Stimulated activated CD4-positive, alpha-beta T cell treated with anti-CD3 and anti-CD28 coated beads, Interleukin-1b, Interleukin-23, amount 100 ng/mL, for 1 hour (primary cell): ENCODE results near the gene SEPTIN6.
A peak's percentile ranks its signal among the peaks of the same experiment; 100 is the strongest.

Experiments
- DNase-seq, 2 donors: peaks; one replicate each; pipeline ENCODE4 v3.0.0-alpha.2; 2020; ENCODE audit warnings: low read depth in 2 of 2

Gene SEPTIN6

GRCh38 chrX:119693040-119693995, at the start of gene SEPTIN6:
Gene SEPTIN6, minus strand, starts transcription at chrX:119693168. Its CDS starts 63 bp downstream, at chrX:119693105.
- DNase-seq: peak; percentile 47 to 58

GRCh38 chrX:119738742-119739141, 45.8 kb upstream of the SEPTIN6 start:
- DNase-seq: no peak

GRCh38 chrX:119736206-119736764, 43.3 kb upstream of the SEPTIN6 start:
- no peak for DNase-seq

GRCh38 chrX:119735467-119735866, 42.5 kb upstream of the SEPTIN6 start:
- DNase-seq: no peak

- no peak for DNase-seq
Measured at GRCh38 chrX:119734897-119735339, 42.0 kb upstream of the SEPTIN6 start.

- DNase-seq: peak; percentile 32 to 37
Measured at GRCh38 chrX:119729408-119730201, 36.6 kb upstream of the SEPTIN6 start.

- no peak for DNase-seq
Measured at GRCh38 chrX:119728487-119728886, 35.5 kb upstream of the SEPTIN6 start.

- DNase-seq: no peak
Measured at GRCh38 chrX:119726900-119727555, 34.1 kb upstream of the SEPTIN6 start.

- DNase-seq: no peak
Measured at GRCh38 chrX:119721926-119722325, 29.0 kb upstream of the SEPTIN6 start.

- no peak for DNase-seq
Measured at GRCh38 chrX:119721487-119721886, 28.5 kb upstream of the SEPTIN6 start.

GRCh38 chrX:119709630-119710029, 16.7 kb upstream of the SEPTIN6 start:
- DNase-seq: no peak

- no peak for DNase-seq
Measured at GRCh38 chrX:119708936-119709335, 16.0 kb upstream of the SEPTIN6 start.

- DNase-seq: no peak
Measured at GRCh38 chrX:119706616-119707015, 13.6 kb upstream of the SEPTIN6 start.

- no peak for DNase-seq
Measured at GRCh38 chrX:119698845-119699244, 5.9 kb upstream of the SEPTIN6 start.

GRCh38 chrX:119696251-119696890, 3.4 kb upstream of the SEPTIN6 start:
- DNase-seq: no peak

GRCh38 chrX:119695535-119696050, 2.6 kb upstream of the SEPTIN6 start:
- DNase-seq: no peak

- DNase-seq: no peak
Measured at GRCh38 chrX:119694601-119695534, 1.9 kb upstream of the SEPTIN6 start.

GRCh38 chrX:119693996-119694451, 1.1 kb upstream of the SEPTIN6 start:
- DNase-seq: no peak

- DNase-seq: peak in 1 of 2 donors; percentile 39
Measured at GRCh38 chrX:119692191-119693039, 553 bp downstream of the SEPTIN6 start.
